Mucosa of descending colon (tissue), 3 donors: ENCODE results near the gene CAMKK1. TPM values are rescaled to one million over a fixed set of nuclear protein-coding genes. Genes with fewer than 3 reads are reported as not detected.

Experiments used
- ATAC-seq: fragments of 200-7000 bp; cut with Tn5 transposase; one replicate; pipeline ENCODE4 v1.9.1; 2020; ENCODE audit warnings: mild to moderate bottlenecking, moderate library complexity
- DNase-seq, 3 donors: peaks; one replicate each; pipeline ENCODE4 v3.0.0-alpha.2; 2020
- H3K36me3 ChIP-seq: fragments of 200-600 bp; one replicate; pipeline ENCODE4 v1.8.0; 2021; ENCODE audit warnings: low read depth, mild to moderate bottlenecking
- H3K4me1 ChIP-seq: fragments of 200-600 bp; one replicate; pipeline ENCODE4 v1.8.0; 2021; ENCODE audit warnings: low read depth, mild to moderate bottlenecking
- H3K4me3 ChIP-seq: fragments of 200-600 bp; one replicate; pipeline ENCODE4 v1.8.0; 2021; ENCODE audit warnings: mild to moderate bottlenecking
- H3K9me3 ChIP-seq: fragments of 200-600 bp; one replicate; pipeline ENCODE4 v1.8.0; 2021; ENCODE audit warnings: mild to moderate bottlenecking
- CTCF ChIP-seq: fragments of 200-600 bp; IDR thresholded peaks from one replicate; pipeline ENCODE4 v1.8.0; 2022; ENCODE audit warnings: antibody characterized with exemption, mild to moderate bottlenecking
- intact Hi-C, 2 donors: fragments of 100-400 bp; cut with DNase I in 1 of 2; cut with micrococcal nuclease in 1 of 2; formaldehyde crosslinking; loops; one replicate each; pipeline versions ENCODE4 v1.11.0 to v1.11.1; 2022; cut with DNase I, micrococcal nuclease
- total RNA-seq, 3 donors: library from RNA; stranded (reverse); fragmentation: NEBNext Ultra II Directional in 2 of 3; extraction: Animal tissue kit (Norgen Biotek cat#: 25700) in 2 of 3; gene quantifications; one replicate each; pipeline versions ENCODE4 v1.2.1 to v1.2.4, GENCODE V29; 2021 to 2023
- donor health status: DM: no; HTN: no; CAD: no; lungs with moderate emphysema.
- donor health status: DM: no; HTN: no; CAD: no.
- donor health status: DM: no; HTN: yes; CAD: no.

Gene CAMKK1
- total RNA-seq, 3 donors from 2014 or later: 4.8 to 11.6 (median 6.2) TPM

GRCh38 chr17:3880983-3881382 is 11.9 kb downstream of the CAMKK1 start:
- Histone ChIP-seq H3K36me3 (no peaks in the 10 kb centered on the region), H3K4me3 (no peak overlapping the region), H3K9me3 (no peaks in the 10 kb centered on the region), H3K4me1 (peaks cover 3% of the 10 kb centered on the region)
- intact Hi-C loops: no loop called here
- no peak for DNase-seq
- no peak for ATAC-seq
- TF ChIP-seq CTCF: no peak

- Histone ChIP-seq H3K9me3 (no peaks in the 10 kb centered on the region), H3K36me3 (no peaks in the 10 kb centered on the region), H3K4me1 (peaks cover 3% of the 10 kb centered on the region), H3K4me3 (no peak overlapping the region)
- ATAC-seq (peak; percentile 10), DNase-seq (peak in 1 of 3 donors; percentile 58)
- TF ChIP-seq CTCF: no peak
- intact Hi-C loops: no loop called here
Observed at GRCh38 chr17:3879591-3880417, 13.0 kb downstream of the CAMKK1 start.

GRCh38 chr17:3879186-3879585 is 13.7 kb downstream of the CAMKK1 start:
- no peaks in the 10 kb centered on the region for H3K36me3 ChIP-seq
- H3K9me3 ChIP-seq: no peaks in the 10 kb centered on the region
- H3K4me1 ChIP-seq: peaks cover 3% of the 10 kb centered on the region
- intact Hi-C loops: no loop called here
- peak in 2 of 3 donors; percentile 36 to 43 for DNase-seq
- TF ChIP-seq CTCF: no peak
- H3K4me3 ChIP-seq: no peak overlapping the region
- peak; percentile 70 for ATAC-seq

- Histone ChIP-seq H3K4me3 (no peak overlapping the region), H3K4me1 (peaks cover 3% of the 10 kb centered on the region), H3K36me3 (no peaks in the 10 kb centered on the region), H3K9me3 (no peaks in the 10 kb centered on the region)
- no peak for ATAC-seq
- no peak for TF ChIP-seq CTCF
- intact Hi-C loops: no loop called here
- no peak for DNase-seq
Observed at GRCh38 chr17:3877220-3877619, 15.6 kb downstream of the CAMKK1 start.

GRCh38 chr17:3875317-3875716 is 17.5 kb downstream of the CAMKK1 start:
- Histone ChIP-seq H3K4me1 (peaks cover 3% of the 10 kb centered on the region), H3K9me3 (no peaks in the 10 kb centered on the region), H3K36me3 (no peaks in the 10 kb centered on the region), H3K4me3 (no peak overlapping the region)
- TF ChIP-seq CTCF: no peak
- intact Hi-C loops: no loop called here
- DNase-seq (no peak), ATAC-seq (no peak)
